ENCODE results near the gene MRPS9. TPM values are rescaled to one million over a fixed set of nuclear protein-coding genes. Genes with fewer than 3 reads are reported as not detected.

The MRPS9 gene
- total RNA-seq, 4 donors from 2014 or later, result 16.2 to 21.0 (median 18.4) TPM

DNA sequence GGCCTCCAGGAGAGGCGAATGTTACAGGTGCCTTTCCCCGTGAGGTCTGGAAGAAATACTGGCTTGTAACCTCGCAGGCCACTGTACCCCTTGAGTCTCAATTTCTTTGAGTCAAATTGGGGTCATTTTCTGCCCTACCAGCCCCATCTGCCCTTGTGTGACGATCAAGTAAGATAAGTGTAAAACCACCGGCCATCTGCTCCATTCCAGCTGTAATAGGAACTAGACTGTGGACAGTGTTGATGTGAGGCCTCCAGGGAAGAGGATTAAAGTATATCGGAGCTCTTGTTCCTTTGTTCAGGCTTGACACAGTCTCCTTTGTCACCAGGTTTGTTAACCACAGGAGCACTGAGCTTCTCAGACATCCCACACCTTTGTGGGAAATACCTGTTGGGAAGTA lies 65.6 kb downstream of the MRPS9 start:
- Histone ChIP-seq H3K4me3 (no peak overlapping the region), H3K27ac (replicated peaks in 1 of 4) (no peak overlapping the region), H3K4me1 (no peaks in the 10 kb centered on the region), H3K9me3 (no peaks in the 10 kb centered on the region), H3K36me3 (peaks cover 16 to 39% (median 26%) of the 10 kb centered on the region in 4 donors), H3K27me3 (no peaks in the 10 kb centered on the region)
- TF ChIP-seq EP300 (IDR thresholded peaks at IDR 0.05) (no peak), POLR2A (IDR thresholded peaks at IDR 0.05; ENCODE audit: low read depth) (no peak), POLR2AphosphoS5 (IDR thresholded peaks at IDR 0.05) (no peak)
- TF ChIP-seq, protein P1, sequence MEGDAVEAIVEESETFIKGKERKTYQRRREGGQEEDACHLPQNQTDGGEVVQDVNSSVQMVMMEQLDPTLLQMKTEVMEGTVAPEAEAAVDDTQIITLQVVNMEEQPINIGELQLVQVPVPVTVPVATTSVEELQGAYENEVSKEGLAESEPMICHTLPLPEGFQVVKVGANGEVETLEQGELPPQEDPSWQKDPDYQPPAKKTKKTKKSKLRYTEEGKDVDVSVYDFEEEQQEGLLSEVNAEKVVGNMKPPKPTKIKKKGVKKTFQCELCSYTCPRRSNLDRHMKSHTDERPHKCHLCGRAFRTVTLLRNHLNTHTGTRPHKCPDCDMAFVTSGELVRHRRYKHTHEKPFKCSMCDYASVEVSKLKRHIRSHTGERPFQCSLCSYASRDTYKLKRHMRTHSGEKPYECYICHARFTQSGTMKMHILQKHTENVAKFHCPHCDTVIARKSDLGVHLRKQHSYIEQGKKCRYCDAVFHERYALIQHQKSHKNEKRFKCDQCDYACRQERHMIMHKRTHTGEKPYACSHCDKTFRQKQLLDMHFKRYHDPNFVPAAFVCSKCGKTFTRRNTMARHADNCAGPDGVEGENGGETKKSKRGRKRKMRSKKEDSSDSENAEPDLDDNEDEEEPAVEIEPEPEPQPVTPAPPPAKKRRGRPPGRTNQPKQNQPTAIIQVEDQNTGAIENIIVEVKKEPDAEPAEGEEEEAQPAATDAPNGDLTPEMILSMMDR (IDR thresholded peaks at IDR 0.05), result no peak
- DNase-seq (ENCODE audit: extremely low spot score), result no peak
- WGBS, result 90% methylated on average over 6 of the region's 6 CpGs
- intact Hi-C loops (cut with DNase I), result no loop called here

DNA sequence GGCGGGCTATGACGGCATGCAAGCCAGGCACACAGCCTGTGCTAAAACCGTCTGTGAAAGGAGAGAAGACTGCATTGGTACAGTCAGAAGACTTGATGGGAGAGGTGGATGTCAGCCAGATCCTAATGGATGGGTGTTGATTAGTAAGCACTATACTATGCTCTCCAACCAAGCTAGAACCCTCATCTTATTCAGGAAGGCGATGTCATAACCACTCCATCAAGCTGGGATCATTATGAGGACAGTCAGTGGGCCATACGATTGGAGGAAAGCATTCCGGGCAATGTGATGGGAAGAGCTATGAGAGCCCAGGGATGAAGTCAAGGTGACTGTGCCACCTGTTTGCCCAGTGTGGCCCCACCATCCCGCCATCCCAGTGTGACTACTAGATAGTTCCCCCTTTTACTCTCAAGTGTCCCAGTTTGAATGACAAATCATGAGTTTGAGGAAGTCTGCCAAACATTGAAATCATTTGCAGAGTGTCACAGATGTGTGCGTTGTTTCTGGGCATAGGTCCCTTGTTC lies 66.4 kb downstream of the MRPS9 start:
- no peaks in the 10 kb centered on the region for H3K27me3 ChIP-seq
- H3K36me3 ChIP-seq, result peaks cover 14 to 32% (median 21%) of the 10 kb centered on the region in 4 donors
- H3K4me3 ChIP-seq, result no peak overlapping the region
- 88% methylated on average over 8 of the region's 8 CpGs for WGBS
- H3K27ac ChIP-seq (replicated peaks in 1 of 4), result no peak overlapping the region
- DNase-seq (ENCODE audit: extremely low spot score), result no peak
- no peak for TF ChIP-seq POLR2AphosphoS5 (IDR thresholded peaks at IDR 0.05)
- TF ChIP-seq POLR2A (IDR thresholded peaks at IDR 0.05; ENCODE audit: low read depth), result no peak
- TF ChIP-seq, protein P1 (IDR thresholded peaks at IDR 0.05), result no peak
- no peak for TF ChIP-seq EP300 (IDR thresholded peaks at IDR 0.05)
- intact Hi-C loops (cut with DNase I), result no loop called here
- no peaks in the 10 kb centered on the region for H3K9me3 ChIP-seq
- no peaks in the 10 kb centered on the region for H3K4me1 ChIP-seq

DNA sequence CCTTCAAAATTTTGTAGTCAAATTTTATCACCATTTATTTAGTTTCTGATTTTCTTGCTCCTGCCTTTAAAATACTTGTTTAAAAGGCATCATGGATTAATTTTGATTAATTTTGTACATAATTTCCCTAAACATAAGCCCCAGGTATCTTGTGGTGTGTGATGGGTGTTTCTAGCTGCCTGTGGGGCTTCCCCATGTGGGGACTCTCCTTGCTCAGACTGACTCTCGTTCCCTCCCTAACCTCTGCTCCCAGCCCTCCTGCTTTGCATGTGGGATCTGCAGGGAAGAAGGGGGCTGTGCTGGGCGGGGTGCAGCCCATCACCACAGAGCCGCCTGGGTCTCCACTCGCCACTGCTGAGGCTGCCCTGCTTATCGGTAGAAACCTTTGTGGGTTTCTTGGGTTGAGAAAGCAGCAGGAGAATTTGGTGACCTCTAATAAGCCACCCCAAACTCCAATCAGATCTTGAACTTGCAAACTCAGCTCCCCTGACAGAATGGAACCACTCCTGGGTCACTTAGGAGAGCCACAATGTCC lies 72.5 kb downstream of the MRPS9 start:
- peaks cover 0 to 4% (median 0%) of the 10 kb centered on the region in 4 donors for H3K36me3 ChIP-seq
- intact Hi-C loops (cut with DNase I), result no loop called here
- no peak for DNase-seq (ENCODE audit: extremely low spot score)
- H3K4me3 ChIP-seq, result no peak overlapping the region
- H3K9me3 ChIP-seq, result no peaks in the 10 kb centered on the region
- no peaks in the 10 kb centered on the region for H3K27me3 ChIP-seq
- TF ChIP-seq EP300 (IDR thresholded peaks at IDR 0.05) (no peak), POLR2A (IDR thresholded peaks at IDR 0.05; ENCODE audit: low read depth) (no peak), POLR2AphosphoS5 (IDR thresholded peaks at IDR 0.05) (no peak)
- TF ChIP-seq, protein P1 (IDR thresholded peaks at IDR 0.05), result no peak
- no peak overlapping the region for H3K27ac ChIP-seq (replicated peaks in 1 of 4)
- 88% methylated on average over 5 of the region's 5 CpGs for WGBS
- no peaks in the 10 kb centered on the region for H3K4me1 ChIP-seq

DNA sequence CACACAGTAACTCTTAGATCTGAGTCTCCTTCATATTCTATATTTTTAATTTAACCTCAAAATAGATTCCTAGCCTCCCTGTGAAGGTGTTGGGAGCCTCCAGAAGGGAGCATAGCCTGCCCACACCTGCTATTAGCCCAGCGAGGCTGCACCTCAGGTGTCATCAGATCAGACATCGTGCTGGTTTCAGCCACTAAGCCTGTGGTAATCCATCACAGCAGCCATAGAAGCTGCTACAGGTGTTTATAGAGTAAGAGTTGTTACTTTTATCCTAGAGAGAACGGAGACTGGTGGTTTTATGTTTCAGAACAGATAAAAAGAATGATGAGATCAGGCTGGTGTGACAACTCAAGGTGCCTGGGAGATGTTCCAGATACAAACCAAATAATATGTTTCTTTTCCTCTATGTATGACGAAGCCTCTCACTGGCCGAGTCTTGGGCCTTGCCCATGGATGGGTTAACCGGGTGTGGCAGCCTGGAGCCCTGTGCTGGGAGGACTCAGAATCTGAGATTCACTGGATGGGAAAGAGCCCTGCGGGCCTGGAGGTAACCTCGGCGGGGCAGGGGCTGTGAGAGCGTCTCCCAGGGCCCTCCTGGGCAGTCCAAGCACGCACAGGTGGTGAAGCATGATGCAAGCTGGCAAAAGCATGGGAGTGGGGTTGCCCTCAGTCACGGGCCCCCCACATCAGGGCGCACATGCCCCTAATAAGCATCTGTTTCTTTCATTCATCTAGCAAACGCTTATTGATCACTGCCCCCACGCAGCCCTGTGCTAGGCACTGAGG lies 73.7 kb downstream of the MRPS9 start:
- TF ChIP-seq EP300 (IDR thresholded peaks at IDR 0.05) (no peak), POLR2AphosphoS5 (IDR thresholded peaks at IDR 0.05) (no peak), POLR2A (IDR thresholded peaks at IDR 0.05; ENCODE audit: low read depth) (no peak)
- TF ChIP-seq, protein P1 (IDR thresholded peaks at IDR 0.05), result no peak
- Histone ChIP-seq H3K27me3 (no peaks in the 10 kb centered on the region), H3K4me1 (no peaks in the 10 kb centered on the region), H3K27ac (replicated peaks in 1 of 4) (no peak overlapping the region), H3K9me3 (no peaks in the 10 kb centered on the region), H3K4me3 (no peak overlapping the region), H3K36me3 (peaks cover 0 to 4% (median 0%) of the 10 kb centered on the region in 4 donors)
- intact Hi-C loops (cut with DNase I), result no loop called here
- WGBS, result 74% methylated on average over 11 of the region's 15 CpGs
- no peak for DNase-seq (ENCODE audit: extremely low spot score)

Measured in esophagus muscularis mucosa (tissue), 4 donors.